ENCODE results near the gene DNM2.
"Not testable (repeated sequence)": the region's sequence is repeated elsewhere in the genome, so short reads cannot be mapped to it uniquely, and the experiment has no call there.

DNM2 gene

GRCh38 chr19:10870501-10870954 lies 152.6 kb downstream of the DNM2 start:
- DNase-seq (ENCODE audit: low read depth), result no peak

- DNase-seq (ENCODE audit: low read depth), result peak; percentile 99
Observed at GRCh38 chr19:10870955-10871603, 153.2 kb downstream of the DNM2 start, which contains the start of gene CARM1. CARM1 (plus strand) TSS chr19:10871553; CDS start chr19:10871703, 150 bp downstream.

- DNase-seq (ENCODE audit: low read depth), result peak; percentile 38
Observed at GRCh38 chr19:10871711-10872545, 154.0 kb downstream of the DNM2 start.

- DNase-seq (ENCODE audit: low read depth), result no peak
Observed at GRCh38 chr19:10872546-10873107, 154.7 kb downstream of the DNM2 start.

- DNase-seq (ENCODE audit: low read depth), result no peak
Observed at GRCh38 chr19:10874024-10874423, 156.1 kb downstream of the DNM2 start.

GRCh38 chr19:10876459-10877240 lies 158.8 kb downstream of the DNM2 start:
- no peak for DNase-seq (ENCODE audit: low read depth)

- not testable (repeated sequence) for DNase-seq (ENCODE audit: low read depth)
Observed at GRCh38 chr19:10877608-10878007, 159.7 kb downstream of the DNM2 start.

- no peak for DNase-seq (ENCODE audit: low read depth)
Observed at GRCh38 chr19:10878253-10878652, 160.4 kb downstream of the DNM2 start.
